Naive thymus-derived CD8-positive, alpha-beta T cell (primary cell): Measurements from ENCODE around the gene KIF21A. TPM values are rescaled to one million over a fixed set of nuclear protein-coding genes. Genes with fewer than 3 reads are reported as not detected.

Experiments
- ATAC-seq, 2 donors: fragments of 150-1000 bp; cut with Tn5 transposase in 1 of 2; sonication (Bioruptor Pico), chemical (Tn5 transposase) in 1 of 2; 1 replicate in 1 of 2; 2 replicates in 1 of 2; pipeline ENCODE4 v1.10.0; 2021; ENCODE audit warnings: mild to moderate bottlenecking in 2 of 2, moderate library complexity in 2 of 2
- POLR2A ChIA-PET: fragments of 350-600 bp; sonication (Branson Sonifier 250); formaldehyde crosslinking; loops from one replicate; lab custom pipeline; 2021; ENCODE audit warnings: antibody characterized with exemption; lab: Charles Lee
- DNase-seq, 10 donors: peaks; one replicate each; pipeline versions ENCODE4 v3.0.0 to v3.0.0-alpha.2; 2020 to 2022
- H3K27ac Mint-ChIP-seq, 10 donors: one replicate each; pipeline ENCODE4 v1.8.0; 2020 to 2022; ENCODE audit warnings: mild to moderate bottlenecking in 10 of 10, mixed read lengths in 10 of 10, moderate library complexity in 4 of 10, inconsistent platforms in 1 of 10
- H3K27me3 Mint-ChIP-seq, 5 donors: one replicate each; pipeline ENCODE4 v1.8.0; 2021 to 2022; ENCODE audit warnings: mixed read lengths in 5 of 5
- H3K36me3 Mint-ChIP-seq, 3 donors: one replicate each; pipeline ENCODE4 v1.8.0; 2020 to 2022; ENCODE audit warnings: mixed read lengths in 3 of 3, mild to moderate bottlenecking in 2 of 3, inconsistent platforms in 1 of 3
- H3K4me1 Mint-ChIP-seq, 4 donors: one replicate each; pipeline ENCODE4 v1.8.0; 2021 to 2022; ENCODE audit warnings: mixed read lengths in 4 of 4
- H3K4me3 Mint-ChIP-seq, 10 donors: one replicate each; pipeline ENCODE4 v1.8.0; 2020 to 2022; ENCODE audit warnings: mild to moderate bottlenecking in 10 of 10, mixed read lengths in 10 of 10, moderate library complexity in 6 of 10, inconsistent platforms in 1 of 10
- H3K9me3 Mint-ChIP-seq, 9 donors: one replicate each; pipeline ENCODE4 v1.8.0; 2020 to 2022; ENCODE audit warnings: mixed read lengths in 9 of 9, mild to moderate bottlenecking in 3 of 9, inconsistent platforms in 1 of 9, moderate library complexity in 1 of 9
- polyA plus RNA-seq, 3 donors: library from polyadenylated mRNA; unstranded; fragments of 300-500 nt; fragmentation: Illumina TruSeq; gene quantifications; one replicate each; pipeline ENCODE4 v1.2.3, GENCODE V29; 2021
- total RNA-seq, 8 experiments: library from RNA in 2 of 8; stranded (reverse) in 2 of 8; gene quantifications; one replicate each; pipeline ENCODE4 v1.2.3 and lab custom pipeline; 2021 to 2026

Gene KIF21A
- total and polyA plus RNA-seq, 5 experiments from 2014 or later: 2.8 to 12.1 (median 7.7) TPM

- Mint-ChIP-seq H3K4me1 (no peaks in the 10 kb centered on the region), H3K4me3 (no peak overlapping the region), H3K27me3 (no peaks in the 10 kb centered on the region), H3K9me3 (no peaks in the 10 kb centered on the region), H3K36me3 (peaks cover 2 to 29% (median 19%) of the 10 kb centered on the region in 3 donors), H3K27ac (no peak overlapping the region)
- DNase-seq: no peak
- ATAC-seq: no peak
- POLR2A ChIA-PET: no interaction called here
Measured at GRCh38 chr12:39351153-39351552, 91.8 kb downstream of the KIF21A start.

GRCh38 chr12:39348941-39349626, 93.8 kb downstream of the KIF21A start:
- H3K9me3 Mint-ChIP-seq: no peaks in the 10 kb centered on the region
- peaks cover 0 to 20% (median 9%) of the 10 kb centered on the region in 3 donors for H3K36me3 Mint-ChIP-seq
- no peak for DNase-seq
- no peak overlapping the region for H3K4me3 Mint-ChIP-seq
- POLR2A ChIA-PET: interaction anchor here (0.6 kb wide), 1 partner anchor 472 kb away, joined by 3 read pairs; no protein-coding TSS in a partner anchor
- ATAC-seq: no peak
- H3K4me1 Mint-ChIP-seq: no peaks in the 10 kb centered on the region
- H3K27ac Mint-ChIP-seq: no peak overlapping the region
- no peaks in the 10 kb centered on the region for H3K27me3 Mint-ChIP-seq

- Mint-ChIP-seq H3K4me1 (no peaks in the 10 kb centered on the region), H3K27ac (no peak overlapping the region), H3K4me3 (no peak overlapping the region)
Measured at GRCh38 chr12:39348523-39348922, 94.4 kb downstream of the KIF21A start.

DNA sequence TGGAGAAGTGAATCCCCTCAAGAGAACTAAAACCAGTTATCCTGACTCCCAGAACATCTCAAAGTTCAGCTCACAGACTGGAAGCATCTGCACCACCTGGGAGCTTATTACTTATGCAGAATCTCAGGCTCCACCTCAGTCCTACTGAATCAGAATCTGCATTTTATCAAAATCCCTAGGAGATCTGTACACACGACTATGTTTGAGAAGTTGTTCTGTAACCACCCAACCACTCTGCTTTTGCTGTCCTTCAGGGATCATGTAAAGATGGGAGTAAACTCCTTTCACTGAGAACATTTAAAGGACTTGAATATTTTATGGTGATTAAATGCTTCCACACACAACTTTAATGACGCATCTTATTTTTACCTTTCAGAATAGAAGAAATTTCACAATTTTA, 98.0 kb downstream of the KIF21A start:
- no peak for ATAC-seq
- no peaks in the 10 kb centered on the region for H3K4me1 Mint-ChIP-seq
- POLR2A ChIA-PET: no interaction called here
- no peak for DNase-seq
- H3K27ac Mint-ChIP-seq: no peak overlapping the region
- H3K27me3 Mint-ChIP-seq: no peaks in the 10 kb centered on the region
- no peak overlapping the region for H3K4me3 Mint-ChIP-seq
- H3K9me3 Mint-ChIP-seq: no peaks in the 10 kb centered on the region
- H3K36me3 Mint-ChIP-seq: peaks cover 0 to 28% (median 9%) of the 10 kb centered on the region in 3 donors

More at GRCh38 chr12:39348523-39348922, 94.4 kb downstream of the KIF21A start:
- POLR2A ChIA-PET: interaction anchor here (0.6 kb wide), 1 partner anchor 473 kb away, joined by 3 read pairs; no protein-coding TSS in a partner anchor
- peaks cover 0 to 20% (median 9%) of the 10 kb centered on the region in 3 donors for H3K36me3 Mint-ChIP-seq
- DNase-seq (no peak), ATAC-seq (no peak)
- H3K27me3 Mint-ChIP-seq: no peaks in the 10 kb centered on the region
- no peaks in the 10 kb centered on the region for H3K9me3 Mint-ChIP-seq

GRCh38 chr12:39343665-39344064, 99.3 kb downstream of the KIF21A start:
- H3K4me1 Mint-ChIP-seq: no peaks in the 10 kb centered on the region
- no peak for ATAC-seq
- POLR2A ChIA-PET: no interaction called here
- H3K4me3 Mint-ChIP-seq: no peak overlapping the region
- DNase-seq: no peak
- H3K27ac Mint-ChIP-seq: no peak overlapping the region
- H3K27me3 Mint-ChIP-seq: no peaks in the 10 kb centered on the region
- H3K9me3 Mint-ChIP-seq: no peaks in the 10 kb centered on the region
- peaks cover 0 to 33% (median 10%) of the 10 kb centered on the region in 3 donors for H3K36me3 Mint-ChIP-seq

- ATAC-seq: no peak
- Mint-ChIP-seq H3K27ac (no peak overlapping the region), H3K27me3 (no peaks in the 10 kb centered on the region), H3K4me1 (no peaks in the 10 kb centered on the region), H3K36me3 (peaks cover 0 to 27% (median 12%) of the 10 kb centered on the region in 3 donors), H3K9me3 (no peaks in the 10 kb centered on the region), H3K4me3 (no peak overlapping the region)
- POLR2A ChIA-PET: no interaction called here
- no peak for DNase-seq
Measured at GRCh38 chr12:39341761-39342160, 101.2 kb downstream of the KIF21A start.

- Mint-ChIP-seq H3K4me1 (no peaks in the 10 kb centered on the region), H3K9me3 (no peaks in the 10 kb centered on the region), H3K27me3 (no peaks in the 10 kb centered on the region), H3K4me3 (no peak overlapping the region), H3K36me3 (peaks cover 0 to 27% (median 12%) of the 10 kb centered on the region in 3 donors), H3K27ac (no peak overlapping the region)
- ATAC-seq: no peak
- no peak for DNase-seq
- POLR2A ChIA-PET: no interaction called here
Measured at GRCh38 chr12:39341179-39341578, 101.7 kb downstream of the KIF21A start.

DNA sequence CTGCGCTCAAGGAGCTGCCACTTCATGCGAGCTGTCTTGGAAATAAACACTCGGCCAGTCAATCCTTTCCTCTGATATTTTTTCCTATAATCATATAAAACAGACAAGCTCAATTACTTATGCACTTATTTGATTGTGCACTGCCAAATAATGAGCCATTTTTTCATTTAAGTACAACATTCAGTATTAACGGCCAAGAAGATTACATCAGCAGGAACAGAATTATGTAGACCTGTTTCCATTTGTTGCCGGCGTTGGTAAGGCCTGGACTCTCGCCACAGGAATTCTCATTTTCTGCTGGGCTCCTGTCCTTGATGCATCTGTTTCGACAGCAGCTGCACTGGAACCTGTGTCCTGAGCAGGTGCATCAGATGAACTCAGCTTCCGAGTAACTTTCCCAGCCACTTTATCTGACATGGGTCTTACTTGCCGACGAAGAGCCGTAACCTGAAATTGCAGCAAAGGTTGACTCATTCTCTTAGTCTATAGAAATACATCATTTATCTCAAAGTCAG, 110.2 kb downstream of the KIF21A start:
- POLR2A ChIA-PET: no interaction called here
- DNase-seq (no peak), ATAC-seq (no peak)
- peaks cover 5 to 36% (median 27%) of the 10 kb centered on the region in 3 donors for H3K36me3 Mint-ChIP-seq
- no peaks in the 10 kb centered on the region for H3K9me3 Mint-ChIP-seq
- no peak overlapping the region for H3K4me3 Mint-ChIP-seq
- H3K27me3 Mint-ChIP-seq: no peaks in the 10 kb centered on the region
- peaks cover 5 to 19% (median 12%) of the 10 kb centered on the region in 4 donors for H3K4me1 Mint-ChIP-seq
- H3K27ac Mint-ChIP-seq: peak overlapping the region in 3 of 10 donors; percentile 4 to 82 (median 5)

- Mint-ChIP-seq H3K9me3 (no peaks in the 10 kb centered on the region), H3K27ac (peak overlapping the region in 8 of 10 donors; percentile 5 to 84 (median 80)), H3K27me3 (no peaks in the 10 kb centered on the region), H3K4me3 (peak overlapping the region in 7 of 10 donors; percentile 15 to 60 (median 53)), H3K36me3 (peaks cover 5 to 33% (median 27%) of the 10 kb centered on the region in 3 donors), H3K4me1 (peaks cover 5 to 19% (median 12%) of the 10 kb centered on the region in 4 donors)
- ATAC-seq (no peak), DNase-seq (peak in 1 of 10 donors; percentile 16)
- POLR2A ChIA-PET: no interaction called here
Measured at GRCh38 chr12:39331539-39332261, 111.2 kb downstream of the KIF21A start.

GRCh38 chr12:39329876-39330275, 113.0 kb downstream of the KIF21A start:
- H3K9me3 Mint-ChIP-seq: no peaks in the 10 kb centered on the region
- DNase-seq (no peak), ATAC-seq (no peak)
- H3K27me3 Mint-ChIP-seq: no peaks in the 10 kb centered on the region
- H3K4me3 Mint-ChIP-seq: no peak overlapping the region
- H3K36me3 Mint-ChIP-seq: peaks cover 5 to 30% (median 30%) of the 10 kb centered on the region in 3 donors
- H3K27ac Mint-ChIP-seq: no peak overlapping the region
- peaks cover 5 to 19% (median 12%) of the 10 kb centered on the region in 4 donors for H3K4me1 Mint-ChIP-seq
- POLR2A ChIA-PET: no interaction called here

DNA sequence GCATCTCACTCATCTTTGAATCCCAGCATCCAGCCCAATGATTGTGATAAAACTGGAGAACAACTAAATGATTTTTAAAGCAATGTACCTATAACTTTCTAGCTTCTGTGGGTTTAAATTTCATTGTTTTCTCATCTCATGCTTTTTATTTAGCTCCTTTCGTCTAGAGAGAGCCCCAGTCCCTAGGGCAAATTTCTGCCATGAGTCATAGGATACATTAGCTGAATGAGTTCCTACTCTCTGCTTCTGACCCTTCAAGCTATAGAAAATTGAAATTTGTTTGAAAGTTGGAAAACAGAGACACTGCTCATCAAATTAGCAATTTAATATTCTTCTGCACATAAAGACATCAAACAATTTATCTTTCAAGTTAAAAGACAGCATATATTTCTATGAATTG, 113.9 kb downstream of the KIF21A start:
- peaks cover 5 to 31% (median 30%) of the 10 kb centered on the region in 3 donors for H3K36me3 Mint-ChIP-seq
- peak overlapping the region in 1 of 10 donors; percentile 5 for H3K27ac Mint-ChIP-seq
- H3K4me1 Mint-ChIP-seq: peaks cover 5 to 19% (median 12%) of the 10 kb centered on the region in 4 donors
- no peak for ATAC-seq
- POLR2A ChIA-PET: no interaction called here
- no peaks in the 10 kb centered on the region for H3K27me3 Mint-ChIP-seq
- H3K4me3 Mint-ChIP-seq: no peak overlapping the region
- H3K9me3 Mint-ChIP-seq: no peaks in the 10 kb centered on the region
- DNase-seq: no peak

- Mint-ChIP-seq H3K27ac (no peak overlapping the region), H3K9me3 (no peaks in the 10 kb centered on the region), H3K27me3 (no peaks in the 10 kb centered on the region), H3K36me3 (peaks cover 5 to 31% (median 30%) of the 10 kb centered on the region in 3 donors), H3K4me1 (peaks cover 5 to 19% (median 12%) of the 10 kb centered on the region in 4 donors), H3K4me3 (no peak overlapping the region)
- ATAC-seq: no peak
- no peak for DNase-seq
- POLR2A ChIA-PET: no interaction called here
Measured at GRCh38 chr12:39327965-39328364, 115.0 kb downstream of the KIF21A start.

DNA sequence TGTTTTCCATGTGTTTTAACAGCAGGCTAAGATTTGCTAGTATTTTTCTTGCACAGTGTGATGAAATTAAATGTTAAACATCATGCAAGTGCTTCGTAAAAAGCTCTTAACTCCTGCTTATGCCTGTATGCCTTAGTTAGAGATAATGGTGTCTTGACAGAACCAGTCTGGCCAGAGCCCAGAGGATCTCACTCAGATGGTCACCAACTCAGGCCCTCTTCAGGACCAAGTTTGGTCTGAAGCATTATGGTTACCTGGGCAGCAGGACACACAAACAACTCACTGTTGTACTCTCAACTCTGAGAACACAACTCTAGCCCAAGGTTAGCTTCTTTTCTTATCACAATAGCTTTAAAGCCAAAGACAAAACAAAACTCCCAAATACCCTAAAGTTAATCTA, 115.4 kb downstream of the KIF21A start:
- Mint-ChIP-seq H3K27me3 (no peaks in the 10 kb centered on the region), H3K4me1 (peaks cover 5 to 18% (median 11%) of the 10 kb centered on the region in 4 donors), H3K4me3 (no peak overlapping the region), H3K27ac (no peak overlapping the region), H3K36me3 (peaks cover 3 to 31% (median 25%) of the 10 kb centered on the region in 3 donors), H3K9me3 (no peaks in the 10 kb centered on the region)
- POLR2A ChIA-PET: no interaction called here
- no peak for DNase-seq
- no peak for ATAC-seq
